CD14-positive monocyte (primary cell): ENCODE data around the gene TBX18. TPM values are rescaled to one million over a fixed set of nuclear protein-coding genes. Genes with fewer than 3 reads are reported as not detected.

Experiments
- DNase-seq, 3 donors: peaks; one replicate each; pipeline ENCODE4 v3.0.0-alpha.2; 2011 to 2022
- H2AFZ ChIP-seq: 2 replicates; pipeline ENCODE4 v1.6.0; 2012; ENCODE audit warnings: mild to moderate bottlenecking, low read depth, low read length, inconsistent platforms; ENCODE audit not compliant: insufficient read depth, poor library complexity, severe bottlenecking
- H3K27ac ChIP-seq, 2 donors: 1 replicate in 1 of 2; 2 replicates in 1 of 2; pipeline ENCODE4 v1.5.1; 2012 to 2013; ENCODE audit warnings: low read length in 2 of 2, control low read depth in 1 of 2, inconsistent platforms in 1 of 2, low read depth in 1 of 2, mild to moderate bottlenecking in 1 of 2
- H3K27me3 ChIP-seq, 2 donors: one replicate each; pipeline versions ENCODE4 v1.6.0 to v1.6.1; 2011 to 2013; ENCODE audit warnings: low read length in 2 of 2; ENCODE audit not compliant: control insufficient read depth in 2 of 2, insufficient read depth in 2 of 2
- H3K36me3 ChIP-seq, 2 donors: replicated peaks in 1 of 2; 1 replicate in 1 of 2; 2 replicates in 1 of 2; pipeline versions ENCODE4 v1.5.1 to v1.6.1; 2012 to 2013; ENCODE audit warnings: low read length in 2 of 2, control low read depth in 1 of 2, inconsistent platforms in 1 of 2, mild to moderate bottlenecking in 1 of 2; ENCODE audit not compliant: insufficient read depth in 2 of 2, control insufficient read depth in 1 of 2
- H3K4me1 ChIP-seq, 2 donors: 1 replicate in 1 of 2; 2 replicates in 1 of 2; pipeline versions ENCODE4 v1.5.1 to v1.6.1; 2012 to 2013; ENCODE audit warnings: low read length in 2 of 2, control low read depth in 1 of 2, inconsistent platforms in 1 of 2, mild to moderate bottlenecking in 1 of 2, moderate library complexity in 1 of 2; ENCODE audit not compliant: insufficient read depth in 2 of 2, control insufficient read depth in 1 of 2
- H3K4me2 ChIP-seq: replicated peaks from 2 replicates; pipeline ENCODE3; 2012; ENCODE audit warnings: low read length, moderate library complexity, mild to moderate bottlenecking; ENCODE audit not compliant: poor library complexity, severe bottlenecking; ENCODE audit errors: extremely low read depth
- H3K4me3 ChIP-seq, 3 experiments: fragments of 200-600 bp in 1 of 3; sonication (generic) in 1 of 3; replicated peaks in 1 of 3; 1 replicate in 2 of 3; 2 replicates in 1 of 3; pipeline ENCODE4 v1.5.1; 2011 to 2013; ENCODE audit warnings: low read length in 3 of 3, mild to moderate bottlenecking in 3 of 3, control low read depth in 2 of 3, low read depth in 2 of 3, inconsistent platforms in 1 of 3, moderate library complexity in 1 of 3
- H3K79me2 ChIP-seq: 2 replicates; pipeline ENCODE4 v1.6.0; 2012; ENCODE audit warnings: mild to moderate bottlenecking, control low read depth, inconsistent platforms, low read length, moderate library complexity; ENCODE audit not compliant: insufficient read depth
- H3K9ac ChIP-seq: 2 replicates; pipeline ENCODE4 v1.6.0; 2017; ENCODE audit warnings: low read length, mild to moderate bottlenecking; ENCODE audit not compliant: insufficient read depth, poor library complexity, severe bottlenecking
- H3K9me3 ChIP-seq, 2 donors: replicated peaks in 1 of 2; 1 replicate in 1 of 2; 2 replicates in 1 of 2; pipeline versions ENCODE4 v1.5.1 to v1.6.1; 2012 to 2013; ENCODE audit warnings: low read length in 2 of 2, control low read depth in 1 of 2; ENCODE audit not compliant: control insufficient read depth in 1 of 2, insufficient read depth in 1 of 2
- H4K20me1 ChIP-seq: 2 replicates; pipeline ENCODE4 v1.6.0; 2012; ENCODE audit warnings: mild to moderate bottlenecking, low read length, control low read depth, moderate library complexity; ENCODE audit not compliant: insufficient read depth
- H3K27ac Mint-ChIP-seq, 7 donors: one replicate each; pipeline ENCODE4 v1.8.0; 2020; ENCODE audit warnings: mild to moderate bottlenecking in 7 of 7, mixed read lengths in 7 of 7, moderate library complexity in 6 of 7, inconsistent platforms in 2 of 7
- H3K27me3 Mint-ChIP-seq, 3 donors: one replicate each; pipeline ENCODE4 v1.8.0; 2021 to 2022; ENCODE audit warnings: low read depth in 3 of 3, mild to moderate bottlenecking in 3 of 3, mixed read lengths in 3 of 3, moderate library complexity in 3 of 3, inconsistent platforms in 1 of 3
- H3K36me3 Mint-ChIP-seq, 2 donors: one replicate each; pipeline ENCODE4 v1.8.0; 2020; ENCODE audit warnings: mixed read lengths in 2 of 2, inconsistent platforms in 1 of 2, mild to moderate bottlenecking in 1 of 2
- H3K4me1 Mint-ChIP-seq: one replicate; pipeline ENCODE4 v1.8.0; 2020; ENCODE audit warnings: mild to moderate bottlenecking, mixed read lengths
- H3K4me3 Mint-ChIP-seq, 2 donors: one replicate each; pipeline ENCODE4 v1.8.0; 2020; ENCODE audit warnings: mild to moderate bottlenecking in 2 of 2, mixed read lengths in 2 of 2, moderate library complexity in 1 of 2
- H3K9me3 Mint-ChIP-seq, 7 donors: one replicate each; pipeline ENCODE4 v1.8.0; 2020 to 2022; ENCODE audit warnings: mixed read lengths in 7 of 7, mild to moderate bottlenecking in 6 of 7, moderate library complexity in 6 of 7, inconsistent platforms in 2 of 7
- CTCF ChIP-seq: fragments of 200-600 bp; IDR thresholded peaks from one replicate; pipeline ENCODE4 v1.8.0; 2022; ENCODE audit warnings: antibody characterized with exemption, mild to moderate bottlenecking
- WGBS: methylation state at CpG from one replicate; pipeline ENCODE4 v1.1.5; 2013; ENCODE audit warnings: missing lambda C conversion rate; ENCODE audit not compliant: insufficient coverage; 5-methylcytosine and 5-hydroxymethylcytosine counted together
- intact Hi-C, 2 donors: fragments of 100-400 bp; cut with micrococcal nuclease; formaldehyde crosslinking; loops; one replicate each; pipeline versions ENCODE4 v1.15.0 to v1.15.1; 2023
- polyA plus RNA-seq, 3 donors: library from polyadenylated mRNA; depleted of rRNA in 1 of 3; unstranded in 2 of 3; stranded (reverse) in 1 of 3; fragments of 300-500 nt in 2 of 3; fragments of >200 nt in 1 of 3; fragmentation: Illumina TruSeq in 2 of 3; gene quantifications; 1 replicate in 2 of 3; 2 replicates in 1 of 3; pipeline ENCODE4 v1.2.3, GENCODE V29; 2012 to 2021

TBX18 gene
- polyA plus RNA-seq, 3 donors: 0.01 TPM; not detected in 2

GRCh38 chr6:84667252-84668213 lies 96.9 kb downstream of the TBX18 start:
- Histone ChIP-seq H3K4me1 (no peaks in the 10 kb centered on the region), H4K20me1 (no peaks in the 10 kb centered on the region), H3K27me3 (no peaks in the 10 kb centered on the region), H2AFZ (no peak overlapping the region), H3K4me3 (no peak overlapping the region), H3K27ac (no peak overlapping the region), H3K9ac (no peak overlapping the region), H3K4me2 (no peak overlapping the region), H3K36me3 (no peaks in the 10 kb centered on the region), H3K9me3 (no peaks in the 10 kb centered on the region), H3K79me2 (no peaks in the 10 kb centered on the region)
- peaks cover 0 to 2% (median 0%) of the 10 kb centered on the region in 3 donors for H3K27me3 Mint-ChIP-seq
- no peaks in the 10 kb centered on the region for H3K4me1 Mint-ChIP-seq
- no peaks in the 10 kb centered on the region for H3K36me3 Mint-ChIP-seq
- no peak overlapping the region for H3K27ac Mint-ChIP-seq
- peaks cover 0 to 2% (median 0%) of the 10 kb centered on the region in 7 donors for H3K9me3 Mint-ChIP-seq
- no peak overlapping the region for H3K4me3 Mint-ChIP-seq
- DNase-seq: no peak
- TF ChIP-seq CTCF: no peak
- WGBS: 83% methylated on average over 2 of the region's 5 CpGs
- intact Hi-C loops: no loop called here

DNA sequence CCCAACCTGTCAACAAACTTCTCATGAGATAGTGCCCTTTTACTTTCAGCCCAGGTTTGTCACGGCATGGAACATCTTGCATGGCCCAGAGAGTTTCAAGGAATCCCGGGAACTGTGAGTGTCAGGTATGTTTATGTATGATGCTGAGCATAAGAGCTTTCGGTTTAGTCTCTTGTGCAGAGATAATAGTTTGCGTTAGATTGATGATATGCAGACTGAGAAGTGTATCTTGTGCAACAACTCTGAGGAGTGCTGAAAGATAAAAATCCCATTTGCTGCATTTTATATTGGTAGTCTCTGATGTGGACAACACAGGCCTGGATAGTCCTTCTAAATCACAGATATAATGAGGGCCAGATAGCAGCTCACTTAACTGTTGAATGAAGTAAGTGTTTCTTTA lies 99.0 kb downstream of the TBX18 start:
- TF ChIP-seq CTCF: no peak
- H3K27me3 Mint-ChIP-seq: peaks cover 0 to 2% (median 0%) of the 10 kb centered on the region in 3 donors
- H3K4me1 Mint-ChIP-seq: no peaks in the 10 kb centered on the region
- Histone ChIP-seq H3K79me2 (no peaks in the 10 kb centered on the region), H3K4me1 (no peaks in the 10 kb centered on the region), H3K27me3 (no peaks in the 10 kb centered on the region), H3K4me3 (no peak overlapping the region), H3K4me2 (no peak overlapping the region), H3K27ac (no peak overlapping the region), H3K36me3 (no peaks in the 10 kb centered on the region), H4K20me1 (no peaks in the 10 kb centered on the region), H3K9me3 (no peaks in the 10 kb centered on the region), H3K9ac (no peak overlapping the region), H2AFZ (no peak overlapping the region)
- no peaks in the 10 kb centered on the region for H3K36me3 Mint-ChIP-seq
- DNase-seq: no peak
- no peak overlapping the region for H3K27ac Mint-ChIP-seq
- H3K4me3 Mint-ChIP-seq: no peak overlapping the region
- peaks cover 0 to 2% (median 0%) of the 10 kb centered on the region in 7 donors for H3K9me3 Mint-ChIP-seq
- WGBS: 97% methylated on average over 3 of the region's 4 CpGs
- intact Hi-C loops: no loop called here
